AG20443 (cell line): ENCODE measurements around the gene KDM4C.

Experiments
- DNase-seq: peaks from one replicate; pipeline ENCODE4 v3.0.0; 2012; ENCODE audit warnings: low spot score, mixed read lengths

KDM4C gene

DNA sequence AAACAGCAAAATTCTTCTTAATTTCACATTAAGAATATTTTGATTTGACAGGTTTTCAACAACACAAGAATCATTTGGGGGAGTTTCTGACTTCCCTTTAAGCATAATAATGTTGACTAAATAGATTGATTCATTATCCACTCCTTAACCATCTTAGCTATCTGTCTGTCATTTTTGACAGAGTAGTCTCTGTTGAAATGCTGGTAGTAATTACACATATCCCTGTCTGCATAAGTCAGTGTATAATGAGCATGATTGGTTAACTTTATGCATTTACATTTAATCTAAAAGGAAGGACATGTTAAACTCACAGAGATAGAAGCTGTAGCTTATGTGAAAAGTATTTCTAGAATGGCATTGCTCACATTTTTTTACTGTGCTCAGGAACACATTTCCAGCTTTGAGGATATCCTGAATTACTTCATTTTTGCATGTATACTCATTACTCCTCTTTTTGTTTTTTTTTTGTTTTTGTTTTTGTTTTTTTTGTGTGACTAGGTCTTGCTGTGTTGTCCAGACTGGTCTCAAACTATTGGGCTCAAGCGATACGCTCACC, 385.9 kb downstream of the KDM4C start:
- DNase-seq: no peak

DNA sequence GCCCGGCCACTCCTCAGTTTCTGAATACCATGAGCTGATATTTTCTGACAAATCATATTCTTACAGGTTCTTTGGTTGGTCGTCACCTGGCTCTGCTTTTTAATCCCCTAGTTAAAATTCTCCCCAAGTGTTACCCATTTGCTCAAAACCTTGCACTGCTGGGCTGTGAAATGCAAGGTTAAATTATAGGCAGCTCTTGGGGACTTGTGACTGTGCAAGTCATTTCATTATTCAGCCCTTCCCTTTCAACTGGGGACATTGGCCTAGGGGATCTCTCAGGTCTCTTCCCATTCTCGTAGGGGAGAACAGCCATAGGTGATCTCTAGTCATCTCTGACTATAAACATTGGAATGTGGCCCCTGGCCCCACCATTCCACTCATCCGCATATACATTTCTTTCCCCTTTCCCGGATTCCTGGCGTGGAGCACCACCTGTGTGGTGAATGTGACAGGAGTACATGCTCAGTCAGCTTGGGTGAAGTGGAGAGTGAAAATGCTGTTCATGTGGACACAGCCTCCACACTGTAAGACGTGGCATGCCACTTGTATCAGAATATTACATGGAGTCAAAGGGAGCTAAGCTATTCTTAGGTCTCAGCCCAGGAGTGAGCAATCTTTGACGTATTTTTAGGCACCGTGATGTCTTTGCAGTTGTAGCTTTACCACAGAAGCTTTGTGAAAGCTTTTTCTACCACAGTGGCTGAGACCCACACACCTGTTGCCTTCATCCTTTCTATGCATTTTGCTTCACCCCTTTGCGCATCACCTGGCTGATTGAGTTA, 386.7 kb downstream of the KDM4C start:
- no peak for DNase-seq

DNA sequence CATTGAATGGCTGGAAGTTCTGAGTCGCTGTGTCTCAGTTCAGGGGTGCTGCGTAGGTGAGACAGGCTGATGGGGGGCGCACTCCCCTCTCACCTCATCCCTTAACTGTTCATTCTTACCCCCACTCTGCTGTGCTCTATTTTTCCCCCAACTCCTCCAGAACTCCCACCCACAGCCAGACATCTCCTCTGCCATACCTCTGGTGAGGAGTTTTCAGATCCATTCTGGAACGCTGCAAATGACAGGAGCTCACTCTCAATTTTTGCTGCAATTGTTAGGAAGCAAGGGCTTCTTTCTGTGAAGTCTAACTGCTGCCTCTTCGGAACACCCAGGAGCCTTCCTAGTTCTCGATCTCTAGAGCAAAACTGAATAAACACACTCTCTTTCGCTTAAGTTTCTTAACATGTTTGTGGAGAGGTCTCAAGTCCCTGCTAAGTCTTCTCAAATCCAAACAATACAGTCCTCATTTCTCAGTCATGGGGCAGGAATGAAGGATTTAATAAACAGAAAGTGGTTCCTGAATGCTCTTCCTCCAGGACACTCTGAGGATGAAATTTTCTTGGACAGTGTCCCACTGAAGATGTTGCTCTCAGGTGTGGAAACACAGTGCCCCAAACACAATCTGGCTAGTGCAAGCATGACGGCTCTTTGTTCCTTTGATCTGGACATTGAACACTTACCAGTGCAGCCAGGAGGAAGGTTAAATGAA, 387.7 kb downstream of the KDM4C start:
- no peak for DNase-seq

DNA sequence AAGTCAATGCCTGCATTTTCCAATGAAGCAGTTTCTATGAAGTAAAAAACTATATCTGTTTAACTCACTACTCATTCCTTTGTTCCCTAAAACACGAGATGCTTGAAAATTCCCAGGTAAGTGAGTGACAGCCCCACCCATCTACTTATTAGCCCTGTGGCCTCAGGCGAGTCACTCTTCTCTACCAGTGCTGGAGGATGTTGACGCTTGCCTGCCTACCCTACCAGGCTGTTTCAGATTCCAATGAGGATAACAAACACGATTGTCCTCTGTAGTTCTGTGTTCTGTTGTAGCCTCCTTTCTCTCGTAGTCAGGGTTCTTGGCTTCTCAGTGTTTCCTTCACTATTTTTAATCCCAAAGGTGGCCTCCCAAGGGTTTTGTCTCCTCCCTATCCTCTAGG, 388.8 kb downstream of the KDM4C start:
- no peak for DNase-seq

DNA sequence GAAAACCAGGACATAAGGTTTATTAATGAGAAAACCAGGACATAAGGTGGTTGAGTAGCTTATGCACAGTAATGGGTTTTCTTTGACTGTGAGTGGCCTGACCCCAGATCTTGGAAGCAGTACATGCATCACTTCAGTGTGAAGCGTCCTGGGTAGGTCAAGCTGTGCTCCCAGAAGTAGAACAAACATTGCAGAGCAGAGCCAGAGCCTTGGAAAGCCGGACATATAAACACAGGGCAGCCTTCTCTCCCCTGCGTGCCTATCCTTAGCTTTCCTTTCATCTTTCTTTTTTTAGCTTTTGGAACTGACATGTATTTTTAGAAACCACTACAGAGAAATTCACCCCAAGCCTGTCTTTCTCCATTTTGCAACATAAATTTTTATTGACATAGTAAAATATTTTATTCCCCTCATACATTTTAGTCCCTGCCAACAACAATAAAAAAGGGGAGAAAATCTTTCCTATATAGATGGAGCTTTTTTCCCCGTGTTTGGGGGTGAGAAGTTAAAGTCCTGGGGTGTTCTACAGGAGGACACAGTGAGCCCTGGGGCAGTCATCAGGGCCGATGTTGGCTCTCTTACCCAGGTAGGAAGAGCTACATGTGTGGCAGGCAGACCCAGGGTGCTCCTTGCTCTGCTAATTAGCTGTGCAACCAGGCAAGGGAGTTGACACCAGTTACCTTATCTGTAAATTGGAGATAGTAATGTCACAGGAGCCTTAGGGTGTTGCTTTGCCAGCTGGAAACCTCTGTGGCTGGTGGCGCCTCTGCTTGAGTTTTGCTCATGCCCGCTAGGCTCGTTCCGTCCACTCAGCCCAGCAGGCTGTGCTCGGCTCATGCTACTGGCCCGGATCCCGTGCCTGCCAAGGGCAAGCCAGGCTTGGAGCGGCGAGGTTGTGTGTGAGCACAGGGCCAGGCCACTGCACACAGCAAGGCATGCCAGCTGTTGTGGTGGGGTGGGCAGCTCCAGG, 389.6 kb downstream of the KDM4C start:
- DNase-seq: no peak

DNA sequence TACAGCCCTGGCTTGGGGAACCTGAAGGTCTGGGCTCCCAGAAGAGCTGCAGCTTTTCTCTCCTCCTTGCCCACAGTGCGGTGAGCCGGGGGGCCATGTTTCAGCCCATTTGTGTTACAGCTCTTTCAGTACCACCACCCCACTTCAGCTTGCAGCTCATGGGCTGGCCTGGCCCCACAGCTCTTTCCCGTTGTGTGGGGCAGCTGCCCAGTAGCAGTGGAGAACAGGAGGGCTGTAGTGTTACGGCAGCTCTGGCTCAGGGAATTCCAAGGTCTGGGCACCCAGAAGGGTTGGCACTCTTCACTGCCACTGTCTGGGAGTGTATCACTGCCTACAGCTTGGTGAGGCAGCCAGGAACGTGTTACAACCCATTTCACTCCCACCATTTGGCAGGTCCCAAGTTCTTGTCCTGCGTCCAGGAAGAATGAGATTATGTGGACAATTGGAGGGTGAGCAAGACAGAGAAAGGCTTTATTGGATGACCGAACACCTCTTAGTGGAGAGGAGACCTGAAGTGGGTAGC, 390.5 kb downstream of the KDM4C start:
- no peak for DNase-seq

DNA sequence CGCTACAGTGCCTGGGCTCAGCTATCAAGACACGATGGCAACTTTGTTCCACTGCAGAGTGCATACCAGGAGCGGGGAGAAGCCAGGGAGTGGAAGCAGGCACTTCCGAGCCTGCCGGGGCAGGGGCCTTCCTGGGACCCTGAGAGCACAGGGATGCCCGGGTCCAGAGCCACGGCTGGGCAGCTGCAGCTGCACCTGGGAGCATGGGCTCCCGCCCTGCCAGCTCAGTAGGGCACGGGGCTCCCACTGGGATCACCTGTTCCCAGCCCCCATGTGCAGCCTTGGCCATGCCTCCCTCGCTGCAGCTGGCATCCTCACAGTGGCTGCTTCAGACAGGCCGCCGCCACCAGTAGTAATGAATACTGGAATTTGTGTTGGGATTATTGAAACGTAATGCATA, 391.5 kb downstream of the KDM4C start:
- no peak for DNase-seq

DNA sequence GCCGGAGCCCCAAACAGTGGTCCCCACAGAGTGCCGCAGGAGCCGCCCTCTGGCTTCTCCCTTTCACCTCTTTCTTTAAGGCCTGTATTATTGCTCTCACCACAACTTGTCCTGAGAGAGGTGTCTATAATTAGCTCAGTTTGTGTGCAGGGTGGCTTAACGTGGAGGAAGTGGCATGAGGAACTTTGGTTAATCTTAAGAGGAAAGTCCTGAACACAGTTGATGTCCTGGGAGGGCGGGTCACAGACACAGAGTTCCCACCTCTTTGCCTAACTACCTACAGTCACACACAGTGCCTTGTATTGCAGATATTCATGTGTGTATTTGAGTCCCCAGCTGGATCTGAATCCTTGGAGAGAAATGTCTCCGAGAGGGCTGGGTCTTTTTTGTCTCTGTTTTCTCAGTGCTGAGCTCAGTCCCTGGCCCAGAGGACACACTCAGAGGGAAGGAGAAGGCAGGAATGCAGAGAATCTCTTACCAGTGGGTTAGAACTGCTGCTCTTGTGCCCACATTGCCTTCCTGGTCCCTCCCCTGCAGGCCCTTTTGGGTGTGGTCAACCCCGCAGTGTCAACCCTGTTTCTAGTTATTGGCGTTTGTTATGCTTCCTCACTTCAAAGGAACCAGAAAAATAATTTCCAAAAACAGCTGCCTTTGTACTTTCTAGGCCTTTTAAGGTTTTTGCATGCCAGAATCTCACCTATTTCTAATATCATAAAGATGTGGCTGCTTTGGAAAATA, 392.5 kb downstream of the KDM4C start:
- DNase-seq: peak; percentile 27

DNA sequence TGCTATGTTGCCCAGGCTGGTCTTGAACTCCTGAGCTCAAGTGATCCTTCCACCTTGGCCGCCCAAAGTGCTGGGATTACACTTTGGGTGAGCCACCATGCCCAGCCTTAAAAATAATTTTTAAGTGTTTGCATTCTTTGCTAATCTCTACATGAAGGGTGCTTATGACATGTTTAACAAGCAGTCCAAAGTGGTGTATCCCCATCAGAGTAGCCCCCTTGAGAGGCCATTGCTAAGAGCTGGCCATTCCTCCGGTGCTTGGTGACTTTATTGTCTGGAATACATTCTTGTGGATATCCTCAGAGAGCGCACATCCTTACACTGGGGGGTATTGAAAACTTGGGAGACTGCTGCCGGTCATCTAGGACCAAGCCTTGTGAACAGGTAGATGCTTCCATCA, 395.4 kb downstream of the KDM4C start:
- no peak for DNase-seq

DNA sequence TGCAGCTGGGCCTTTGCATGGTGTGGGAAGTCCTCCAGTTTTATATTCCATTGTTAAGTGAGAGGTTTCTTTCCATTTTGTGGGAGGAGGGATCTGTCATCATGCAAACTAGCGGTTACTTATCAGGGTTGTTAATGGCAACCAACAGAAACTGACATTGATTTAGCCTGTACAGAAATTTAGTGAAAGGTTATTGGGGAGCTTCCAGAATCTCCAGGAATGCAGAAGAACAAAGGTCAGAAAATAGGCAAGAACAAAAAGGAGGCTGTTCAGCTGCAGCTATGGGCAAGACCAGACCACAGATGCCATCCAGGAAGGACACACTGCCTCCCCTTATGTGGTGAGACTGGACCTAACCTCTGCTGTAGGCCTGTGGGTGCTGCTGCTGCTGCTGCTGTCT, 395.8 kb downstream of the KDM4C start:
- DNase-seq: no peak

DNA sequence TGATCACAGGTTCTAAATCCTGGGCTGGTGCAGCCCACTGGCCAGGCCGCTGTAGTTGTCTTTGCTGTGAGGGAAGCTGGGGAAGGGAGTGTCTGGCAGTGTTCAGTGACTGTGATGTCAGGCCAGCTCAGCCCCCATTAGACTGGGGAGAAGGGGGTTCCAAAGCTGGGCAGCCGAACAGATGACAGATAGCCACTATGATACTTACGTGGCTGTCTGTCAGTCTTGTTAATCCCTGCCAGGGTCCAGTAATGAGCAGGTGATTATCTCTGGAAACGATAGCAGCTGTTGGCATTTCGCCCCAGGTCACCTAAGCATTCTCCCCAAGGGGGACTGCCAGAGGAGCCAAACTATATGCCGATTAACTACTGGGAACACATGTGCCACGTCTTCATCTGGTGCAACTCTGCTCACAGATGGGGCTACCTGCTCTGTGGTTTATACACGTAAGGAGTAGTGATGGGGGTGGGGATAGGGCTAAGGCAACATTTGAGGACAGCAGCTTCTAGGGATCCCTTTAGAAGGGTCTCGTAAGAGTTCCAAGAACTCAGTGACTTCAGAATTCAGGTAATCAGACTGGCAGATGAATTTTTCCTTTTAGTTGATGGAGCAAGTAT, 396.3 kb downstream of the KDM4C start:
- DNase-seq: no peak

DNA sequence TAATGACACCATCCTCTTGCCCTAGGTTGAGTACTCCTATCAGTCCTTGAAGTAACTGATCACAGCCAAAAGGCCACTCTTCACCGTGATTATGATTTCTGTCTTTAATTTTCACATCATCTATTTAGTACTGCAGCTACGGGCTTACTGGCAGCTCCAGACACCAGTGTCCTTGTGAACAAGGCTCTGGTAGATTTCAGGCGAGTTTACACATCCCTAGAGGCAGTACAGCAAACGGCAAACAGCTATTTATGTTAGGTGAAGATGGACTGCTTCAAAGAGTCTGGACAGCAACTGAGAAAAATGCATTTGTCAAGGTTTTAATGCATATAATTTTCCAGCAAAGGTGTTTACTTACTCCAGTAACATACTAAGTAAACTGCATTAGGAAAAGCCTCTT, 396.9 kb downstream of the KDM4C start:
- DNase-seq: no peak

DNA sequence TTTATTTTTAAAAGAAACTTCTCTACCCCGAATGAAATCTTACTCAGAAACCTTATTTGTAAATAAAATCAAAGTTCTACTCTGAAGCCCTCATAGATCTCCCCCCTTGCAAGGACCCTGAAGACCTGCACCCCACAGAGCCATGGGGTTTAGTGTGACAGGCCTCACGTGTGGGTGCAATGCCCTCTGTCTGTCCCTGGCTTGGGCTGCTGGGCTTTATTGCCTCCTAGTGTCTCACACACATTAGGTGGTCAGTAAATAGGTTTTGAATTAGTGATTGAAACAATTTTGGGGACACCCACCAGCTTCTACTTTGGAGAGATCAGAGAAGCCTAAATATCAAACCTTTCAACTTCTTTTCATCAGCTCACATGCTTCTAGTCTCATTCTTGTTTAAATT, 403.7 kb downstream of the KDM4C start:
- no peak for DNase-seq

DNA sequence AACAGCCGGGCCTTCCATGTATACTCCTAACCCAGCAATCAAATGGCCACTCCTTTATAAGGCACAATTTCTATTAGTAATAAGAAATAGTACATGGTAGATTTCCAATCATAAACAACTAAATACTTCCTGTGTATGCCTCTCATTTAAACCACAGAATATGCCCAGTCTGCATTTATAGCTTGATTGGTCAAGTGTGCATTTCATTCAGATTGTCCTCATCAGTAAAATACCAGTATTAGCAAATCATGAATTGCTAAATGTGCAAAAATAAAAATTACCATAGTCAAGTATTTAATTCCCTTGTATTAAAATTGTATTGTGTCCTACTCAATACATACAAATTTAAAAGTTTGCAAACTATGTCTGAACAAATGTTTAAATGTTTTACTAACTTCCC, 406.2 kb downstream of the KDM4C start:
- DNase-seq: no peak

DNA sequence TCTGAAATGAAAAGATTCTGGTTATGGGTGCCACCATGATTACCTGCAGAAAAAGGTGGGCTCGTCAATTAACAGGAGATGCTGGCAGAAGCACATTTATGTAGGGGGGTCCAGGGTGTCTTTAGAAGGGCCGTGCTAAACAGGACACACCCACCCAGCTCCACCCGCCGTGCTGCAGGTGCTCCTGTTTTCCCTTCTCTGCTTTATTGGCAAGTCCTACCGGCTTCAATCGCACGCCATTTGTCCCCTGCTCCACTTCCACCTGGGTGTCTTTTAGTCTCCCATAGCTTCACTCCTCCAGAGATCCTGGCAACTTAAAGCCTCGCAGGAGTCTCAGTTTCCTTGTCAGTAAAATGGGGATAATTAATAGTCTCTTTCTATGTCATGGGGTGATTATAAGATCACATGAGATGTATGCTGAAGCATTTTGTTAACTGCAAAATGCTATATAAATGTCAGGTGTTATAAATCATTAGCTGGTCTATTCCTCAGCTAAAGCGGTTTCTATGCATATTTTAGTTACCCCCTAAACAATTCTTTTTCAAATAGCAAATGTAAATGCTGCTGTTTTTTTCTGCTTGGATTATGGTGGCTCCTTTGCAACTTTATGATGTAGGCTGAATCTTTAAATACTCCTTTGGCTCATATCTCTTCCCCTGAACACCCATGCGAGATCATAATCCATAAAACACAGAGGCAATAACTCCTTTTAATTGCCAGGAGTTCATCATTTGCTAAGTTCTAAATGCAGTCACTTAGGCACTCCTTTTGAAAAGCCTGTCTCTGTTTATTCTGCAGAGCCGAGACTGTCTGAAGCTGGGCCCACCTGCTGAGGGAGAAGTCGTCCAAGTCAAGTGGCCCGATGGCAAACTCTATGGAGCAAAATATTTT, 406.9 kb downstream of the KDM4C start:
- no peak for DNase-seq

DNA sequence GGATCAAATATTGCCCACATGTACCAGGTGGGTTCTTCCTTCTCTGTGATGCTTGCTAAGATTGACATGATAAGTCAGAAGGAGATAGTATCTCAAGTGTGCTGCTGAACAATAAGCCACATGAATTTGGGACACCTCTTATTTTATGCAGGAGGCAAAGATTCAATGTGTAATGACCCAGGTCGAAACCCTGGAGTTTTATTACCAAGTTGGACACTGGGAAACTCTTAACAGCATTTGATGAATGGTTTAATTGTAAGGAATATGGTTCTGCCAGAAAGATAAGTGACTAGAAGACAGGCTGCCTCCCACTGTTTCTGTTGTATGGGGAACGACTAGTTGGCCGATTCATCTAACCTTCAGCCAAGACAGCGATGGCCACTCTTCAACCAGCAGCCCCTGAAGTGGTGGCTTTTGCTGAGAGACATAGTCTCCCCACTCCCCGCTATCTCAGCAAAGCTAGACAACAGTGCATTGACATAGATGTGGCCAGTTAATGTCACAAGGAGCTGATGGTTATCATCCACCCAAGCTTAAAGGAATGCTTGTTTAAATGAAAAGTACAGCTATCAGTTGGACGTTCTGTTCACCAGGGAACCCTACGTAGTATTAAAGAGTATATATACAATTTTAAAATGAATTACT, 407.7 kb downstream of the KDM4C start:
- DNase-seq: no peak

DNA sequence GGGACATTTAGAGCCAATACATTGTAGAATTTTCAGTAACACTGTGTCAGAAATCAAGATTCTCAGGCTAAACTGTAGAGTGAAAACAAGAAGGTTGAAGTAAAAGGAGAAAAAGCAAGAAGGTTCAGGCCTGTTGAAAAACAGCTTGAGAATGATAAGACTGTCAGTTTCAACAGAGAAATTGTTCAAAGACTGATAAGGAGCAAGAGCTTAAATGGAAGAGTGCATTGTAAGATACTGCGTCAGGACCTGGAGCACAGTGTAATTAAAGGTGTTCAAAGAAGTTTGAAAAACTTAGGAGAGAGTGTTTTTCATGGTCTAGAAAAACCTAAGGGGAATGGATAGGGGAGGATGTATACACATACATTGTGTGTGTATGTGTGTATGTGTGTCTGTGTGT, 408.3 kb downstream of the KDM4C start:
- no peak for DNase-seq

DNA sequence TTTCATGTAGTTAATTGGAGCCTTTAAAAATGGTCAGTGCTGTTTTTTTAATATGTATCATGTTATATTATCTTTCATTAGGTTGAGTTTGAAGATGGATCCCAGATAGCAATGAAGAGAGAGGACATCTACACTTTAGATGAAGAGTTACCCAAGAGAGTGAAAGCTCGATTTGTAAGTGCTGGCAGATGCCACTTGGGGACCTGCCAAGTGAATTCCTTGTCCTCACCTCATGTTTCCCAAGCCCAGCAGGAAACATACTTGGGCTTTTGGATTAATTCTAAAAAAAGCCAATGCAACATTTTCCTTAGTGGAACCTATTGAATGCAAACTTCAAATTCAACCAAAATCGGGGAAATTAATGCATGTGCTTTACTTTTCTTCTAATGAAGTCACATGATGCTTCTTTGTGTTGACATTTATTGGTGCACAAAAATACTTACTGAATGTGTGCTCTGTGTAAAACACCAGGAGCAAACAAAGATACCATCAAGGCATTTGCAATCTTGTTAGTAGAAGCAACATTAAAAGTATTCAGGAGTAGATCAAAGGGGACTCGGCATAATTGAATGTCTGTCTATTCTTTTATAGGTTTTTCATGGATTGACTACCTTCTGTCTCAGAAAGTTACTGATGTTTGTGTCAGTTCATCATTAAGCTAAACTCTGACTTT, 412.1 kb downstream of the KDM4C start:
- DNase-seq: peak; percentile 48
